MCF 10A (cell line): Measurements from ENCODE around the gene CHD1. TPM values are rescaled to one million over a fixed set of nuclear protein-coding genes. Genes with fewer than 3 reads are reported as not detected.

Source experiments
- BruUV-seq: library from RNA; stranded (reverse); fragments of 400-500 nt; replicated peaks from 2 replicates; lab custom pipeline; 2021; lab: Mats Ljungman, UMichigan
- CTCF ChIA-PET: fragments of 300-600 bp; sonication (Branson Sonifier 250); formaldehyde crosslinking; extraction: SDS; loops from one replicate; lab custom pipeline; 2021; ENCODE audit warnings: antibody characterized with exemption, inconsistent platforms; lab: Yijun Ruan, JAX
- POLR2A ChIA-PET: fragments of 300-600, 350-650 bp; sonication (Branson Sonifier 250); formaldehyde crosslinking; extraction: SDS; loops from one replicate; lab custom pipeline; 2020; ENCODE audit warnings: antibody characterized with exemption, inconsistent platforms; lab: Yijun Ruan, JAX
- DNase-seq: peaks from one replicate; pipeline ENCODE4 v3.0.0-alpha.2; 2018; ENCODE audit not compliant: unreplicated experiment
- H3K27ac Mint-ChIP-seq: one replicate; pipeline ENCODE4 v1.8.0; 2022; ENCODE audit warnings: mild to moderate bottlenecking, low read depth, mixed read lengths; ENCODE audit not compliant: unreplicated experiment
- H3K27me3 Mint-ChIP-seq: one replicate; pipeline ENCODE4 v1.8.0; 2022; ENCODE audit warnings: mixed read lengths; ENCODE audit not compliant: insufficient read depth, unreplicated experiment
- H3K36me3 Mint-ChIP-seq: one replicate; pipeline ENCODE4 v1.8.0; 2022; ENCODE audit warnings: mild to moderate bottlenecking, moderate library complexity, mixed read lengths; ENCODE audit not compliant: insufficient read depth, unreplicated experiment
- H3K4me1 Mint-ChIP-seq: one replicate; pipeline ENCODE4 v1.8.0; 2022; ENCODE audit warnings: mixed read lengths; ENCODE audit not compliant: insufficient read depth, unreplicated experiment
- H3K4me3 Mint-ChIP-seq: one replicate; pipeline ENCODE4 v1.8.0; 2022; ENCODE audit warnings: mild to moderate bottlenecking, moderate library complexity, mixed read lengths; ENCODE audit not compliant: unreplicated experiment
- H3K9me3 Mint-ChIP-seq: one replicate; pipeline ENCODE4 v1.8.0; 2022; ENCODE audit warnings: mixed read lengths; ENCODE audit not compliant: unreplicated experiment
- CTCF ChIP-seq: fragments of 200-600 bp; IDR thresholded peaks from one replicate; pipeline ENCODE4 v1.8.0; 2022; ENCODE audit warnings: antibody characterized with exemption, mild to moderate bottlenecking; ENCODE audit not compliant: unreplicated experiment
- intact Hi-C: fragments of 100-400 bp; cut with micrococcal nuclease; formaldehyde crosslinking; loops from 2 replicates; pipeline ENCODE4 v1.14.1; 2022
- total RNA-seq: library from RNA; stranded (reverse); gene quantifications from 2 replicates; pipeline ENCODE4 v1.2.3, GENCODE V29; 2022

The CHD1 gene
- total RNA-seq, 1 experiment from 2014 or later: 54.7 TPM

- CTCF ChIA-PET: interaction anchor here (0.8 kb wide), 1 partner anchor 9 kb away, joined by 6 read pairs; no protein-coding TSS in a partner anchor
- H3K27ac Mint-ChIP-seq: no peak overlapping the region
- H3K4me1 Mint-ChIP-seq: no peaks in the 10 kb centered on the region
- POLR2A ChIA-PET: interaction anchor here (0.6 to 1.1 kb wide), 2 partner anchors 9 to 1640 kb away, joined by 3 read pairs; no protein-coding TSS in a partner anchor
- no peak for DNase-seq
- intact Hi-C loops: no loop called here
- no TSS peak for BruUV-seq
- H3K27me3 Mint-ChIP-seq: no peaks in the 10 kb centered on the region
- TF ChIP-seq CTCF: no peak
- H3K4me3 Mint-ChIP-seq: no peak overlapping the region
- no peaks in the 10 kb centered on the region for H3K9me3 Mint-ChIP-seq
- H3K36me3 Mint-ChIP-seq: peaks cover 93% of the 10 kb centered on the region
Observed at GRCh38 chr5:98891591-98891990, 37.2 kb downstream of the CHD1 start.

- no TSS peak for BruUV-seq
Observed at GRCh38 chr5:98880598-98880997, 48.2 kb downstream of the CHD1 start.

GRCh38 chr5:98880151-98880550 lies 48.7 kb downstream of the CHD1 start:
- no peak for TF ChIP-seq CTCF
- CTCF ChIA-PET: interaction anchor here (0.5 to 1.0 kb wide), 4 partner anchors 112 to 1895 kb away, joined by 3 to 4 read pairs (median 4); no protein-coding TSS in a partner anchor
- no peak for DNase-seq
- H3K27ac Mint-ChIP-seq: no peak overlapping the region
- no peaks in the 10 kb centered on the region for H3K9me3 Mint-ChIP-seq
- H3K4me1 Mint-ChIP-seq: no peaks in the 10 kb centered on the region
- BruUV-seq: no TSS peak
- no peaks in the 10 kb centered on the region for H3K27me3 Mint-ChIP-seq
- H3K36me3 Mint-ChIP-seq: peaks cover 97% of the 10 kb centered on the region
- intact Hi-C loops: no loop called here
- POLR2A ChIA-PET: no interaction called here
- no peak overlapping the region for H3K4me3 Mint-ChIP-seq

More at GRCh38 chr5:98880598-98880997, 48.2 kb downstream of the CHD1 start:
- CTCF ChIA-PET: interaction anchor here (0.6 to 1.0 kb wide), 4 partner anchors 112 to 1717 kb away, joined by 3 to 4 read pairs (median 4); no protein-coding TSS in a partner anchor
- no peak for TF ChIP-seq CTCF
- peaks cover 94% of the 10 kb centered on the region for H3K36me3 Mint-ChIP-seq
- POLR2A ChIA-PET: no interaction called here
- H3K4me3 Mint-ChIP-seq: no peak overlapping the region
- DNase-seq: no peak
- no peaks in the 10 kb centered on the region for H3K9me3 Mint-ChIP-seq
- no peaks in the 10 kb centered on the region for H3K27me3 Mint-ChIP-seq
- H3K27ac Mint-ChIP-seq: no peak overlapping the region
- intact Hi-C loops: no loop called here
- no peaks in the 10 kb centered on the region for H3K4me1 Mint-ChIP-seq

DNA sequence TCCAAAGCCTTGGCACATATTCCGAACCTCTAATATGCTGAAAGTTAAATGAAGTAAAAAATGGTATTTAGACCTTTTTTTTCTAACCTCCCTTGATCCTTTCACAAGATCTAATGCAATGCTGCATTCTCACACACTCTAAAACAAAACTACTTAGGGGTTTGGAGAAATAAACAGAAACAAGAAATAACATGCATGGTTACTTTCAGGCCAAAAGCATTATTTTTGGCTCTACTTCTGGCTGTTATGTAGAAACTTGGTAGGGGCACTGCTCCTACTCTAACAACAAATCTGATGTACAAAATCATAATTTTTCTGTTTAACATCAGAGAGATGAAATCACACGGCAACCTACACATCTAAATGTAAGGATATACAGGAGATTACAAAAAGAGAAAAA lies 51.2 kb downstream of the CHD1 start:
- Mint-ChIP-seq H3K4me1 (no peaks in the 10 kb centered on the region), H3K27ac (no peak overlapping the region), H3K9me3 (no peaks in the 10 kb centered on the region), H3K27me3 (no peaks in the 10 kb centered on the region), H3K4me3 (no peak overlapping the region), H3K36me3 (peaks cover 86% of the 10 kb centered on the region)
- intact Hi-C loops: no loop called here
- TF ChIP-seq CTCF: no peak
- DNase-seq: no peak
- POLR2A ChIA-PET: interaction anchor here (0.7 to 1.4 kb wide), 2 partner anchors 9 to 23 kb away, joined by 4 to 5 read pairs; no protein-coding TSS in a partner anchor
- CTCF ChIA-PET: no interaction called here
- BruUV-seq: no TSS peak
